NCI-H2171 (cell line): ENCODE data around the gene NEK11.

Experiments
- DNase-seq: peaks from one replicate; lab custom pipeline; 2025; lab: John Stamatoyannopoulos, UW

The NEK11 gene, protein sequence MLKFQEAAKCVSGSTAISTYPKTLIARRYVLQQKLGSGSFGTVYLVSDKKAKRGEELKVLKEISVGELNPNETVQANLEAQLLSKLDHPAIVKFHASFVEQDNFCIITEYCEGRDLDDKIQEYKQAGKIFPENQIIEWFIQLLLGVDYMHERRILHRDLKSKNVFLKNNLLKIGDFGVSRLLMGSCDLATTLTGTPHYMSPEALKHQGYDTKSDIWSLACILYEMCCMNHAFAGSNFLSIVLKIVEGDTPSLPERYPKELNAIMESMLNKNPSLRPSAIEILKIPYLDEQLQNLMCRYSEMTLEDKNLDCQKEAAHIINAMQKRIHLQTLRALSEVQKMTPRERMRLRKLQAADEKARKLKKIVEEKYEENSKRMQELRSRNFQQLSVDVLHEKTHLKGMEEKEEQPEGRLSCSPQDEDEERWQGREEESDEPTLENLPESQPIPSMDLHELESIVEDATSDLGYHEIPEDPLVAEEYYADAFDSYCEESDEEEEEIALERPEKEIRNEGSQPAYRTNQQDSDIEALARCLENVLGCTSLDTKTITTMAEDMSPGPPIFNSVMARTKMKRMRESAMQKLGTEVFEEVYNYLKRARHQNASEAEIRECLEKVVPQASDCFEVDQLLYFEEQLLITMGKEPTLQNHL

GRCh38 chr3:131026321-131027151 is at the start of gene NEK11, which contains the start of gene ASTE1:
Gene NEK11, plus strand, starts transcription at chr3:131026877. Its CDS starts 2,832 bp downstream, at chr3:131029709.
Gene ASTE1, minus strand, starts transcription at chr3:131026825. Its CDS starts 1,519 bp downstream, at chr3:131025306.
- peak; percentile 89 for DNase-seq

DNA sequence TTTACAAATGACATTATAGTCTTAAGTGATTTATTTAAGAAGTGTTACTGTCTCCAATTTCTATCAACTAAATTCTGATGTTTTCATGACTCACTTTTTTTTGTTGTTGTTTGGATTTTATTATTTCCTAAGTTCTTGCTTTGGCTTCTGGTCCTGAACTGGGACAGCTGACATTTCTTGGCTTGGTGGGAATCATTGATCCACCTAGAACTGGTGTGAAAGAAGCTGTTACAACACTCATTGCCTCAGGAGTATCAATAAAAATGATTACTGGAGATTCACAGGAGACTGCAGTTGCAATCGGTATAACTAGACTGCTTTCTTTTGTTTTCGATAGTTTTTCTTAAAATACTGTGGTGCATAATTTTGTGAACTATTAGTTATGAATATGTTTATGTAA is 47.6 kb upstream of the NEK11 start:
- DNase-seq, result no peak

DNA sequence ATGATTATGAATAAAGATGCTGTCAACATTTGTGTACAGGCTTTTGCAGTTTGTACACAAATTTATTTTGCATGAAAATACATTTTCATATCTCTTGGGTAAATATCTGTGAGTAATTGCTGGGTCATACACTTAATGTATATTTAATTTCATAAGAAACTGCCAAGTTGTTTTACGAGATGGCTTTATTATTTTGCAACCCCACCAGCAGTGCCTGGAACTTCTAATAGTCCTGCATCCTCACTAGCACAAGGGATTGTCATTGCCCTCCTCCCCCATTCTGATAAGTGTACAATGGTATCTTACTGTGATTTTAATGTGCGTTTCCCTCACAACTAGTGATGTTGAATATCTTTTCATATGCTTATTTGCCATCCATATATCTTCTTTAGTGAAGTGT is 45.2 kb upstream of the NEK11 start:
- DNase-seq, result no peak

GRCh38 chr3:130990282-130990681 is 36.4 kb upstream of the NEK11 start:
- no peak for DNase-seq

GRCh38 chr3:130991126-130991525 is 35.6 kb upstream of the NEK11 start:
- no peak for DNase-seq

DNA sequence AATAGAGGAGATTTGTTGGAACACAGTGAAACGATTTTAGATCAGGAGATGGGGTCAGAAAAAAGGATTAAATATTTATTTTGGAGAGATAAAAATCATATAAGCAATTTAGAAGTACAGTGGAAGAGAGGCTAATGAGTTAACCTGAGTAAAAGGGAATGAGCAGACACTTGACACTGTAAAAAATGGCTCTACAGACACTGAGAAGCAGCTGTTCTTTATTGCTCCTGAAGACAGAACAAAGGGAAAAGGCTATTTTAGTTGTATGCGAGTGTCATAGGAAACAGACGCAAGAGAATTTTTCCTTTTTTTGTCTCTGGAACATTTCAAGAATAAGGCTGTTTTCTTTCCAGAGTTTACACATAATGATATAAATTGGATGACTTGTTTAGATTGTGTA is 34.3 kb upstream of the NEK11 start:
- no peak for DNase-seq

DNA sequence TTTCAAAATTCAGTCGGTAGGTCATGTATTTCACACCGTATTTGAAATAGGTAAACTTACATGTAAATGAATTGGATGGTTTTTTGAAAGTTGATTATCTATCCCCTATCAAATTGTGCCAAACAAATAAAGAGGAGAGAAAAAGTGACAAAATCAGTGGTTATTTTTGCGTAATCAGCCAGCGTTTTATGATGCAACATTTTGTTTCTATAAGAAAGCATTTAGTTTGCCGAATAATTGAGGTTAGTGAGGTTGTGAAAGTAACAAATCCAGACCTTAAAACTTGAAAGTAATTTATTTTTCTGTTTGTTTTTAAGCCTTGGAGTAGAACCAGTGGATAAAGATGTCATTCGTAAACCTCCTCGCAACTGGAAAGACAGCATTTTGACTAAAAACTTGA is 29.4 kb upstream of the NEK11 start:
- DNase-seq, result no peak

DNA sequence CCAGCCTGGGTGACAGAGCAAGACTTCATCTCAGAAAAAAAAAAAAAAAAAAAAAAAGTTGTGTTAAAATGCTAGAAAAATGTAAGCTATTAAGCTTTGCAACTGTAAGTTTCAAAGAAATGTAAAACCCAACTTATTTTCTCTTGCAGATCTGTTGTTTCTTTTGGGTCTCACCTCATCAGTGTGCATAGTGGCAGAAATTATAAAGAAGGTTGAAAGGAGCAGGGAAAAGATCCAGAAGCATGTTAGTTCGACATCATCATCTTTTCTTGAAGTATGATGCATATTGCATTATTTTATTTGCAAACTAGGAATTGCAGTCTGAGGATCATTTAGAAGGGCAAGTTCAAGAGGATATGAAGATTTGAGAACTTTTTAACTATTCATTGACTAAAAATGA is 25.6 kb upstream of the NEK11 start:
- no peak for DNase-seq

GRCh38 chr3:131004603-131005002 is 22.1 kb upstream of the NEK11 start:
- no peak for DNase-seq

GRCh38 chr3:131007256-131007655 is 19.4 kb upstream of the NEK11 start:
- DNase-seq, result no peak

GRCh38 chr3:131007782-131008181 is 18.9 kb upstream of the NEK11 start:
- no peak for DNase-seq

DNA sequence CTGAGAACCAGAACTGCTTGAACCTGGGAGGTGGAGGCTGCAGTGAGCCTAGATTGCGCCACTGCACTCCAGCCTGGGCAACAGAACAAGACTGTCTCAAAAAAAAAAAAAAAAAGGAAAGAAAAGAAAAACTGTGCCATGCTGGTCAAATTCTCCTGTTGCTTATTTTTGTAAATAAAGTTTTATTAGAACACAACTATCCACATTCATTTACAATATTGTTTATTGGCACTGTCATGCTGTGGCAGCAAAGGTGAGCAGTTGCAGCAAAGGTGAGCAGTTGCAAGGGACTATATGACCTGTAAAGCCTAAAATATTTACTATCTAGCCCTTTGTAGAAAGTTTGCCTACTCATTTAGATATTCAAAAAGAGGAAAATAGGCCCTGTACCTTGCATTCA is 18.4 kb upstream of the NEK11 start:
- no peak for DNase-seq

DNA sequence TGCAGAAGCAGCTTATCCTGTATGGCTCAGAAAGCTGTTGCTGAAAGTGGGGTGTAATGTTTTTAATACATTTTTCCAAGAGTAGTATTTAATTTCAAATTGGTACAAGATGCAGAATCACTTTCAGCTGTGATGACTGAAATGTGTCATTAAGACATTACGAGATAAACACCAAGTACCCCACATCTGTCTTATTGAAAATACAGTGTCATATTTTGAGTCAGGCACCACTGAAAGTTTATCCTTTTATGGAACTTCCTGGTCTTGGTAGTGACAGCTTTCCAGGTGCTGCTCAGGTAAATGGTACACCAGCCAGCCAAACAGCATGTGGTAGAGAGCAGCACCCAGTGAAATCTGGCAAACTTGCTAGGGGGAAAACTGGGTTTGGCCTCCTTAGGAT is 17.0 kb upstream of the NEK11 start:
- no peak for DNase-seq

GRCh38 chr3:131018970-131019369 is 7.7 kb upstream of the NEK11 start:
- no peak for DNase-seq

- no peak for DNase-seq
Measured at GRCh38 chr3:131020122-131020693, 6.5 kb upstream of the NEK11 start.

GRCh38 chr3:131025539-131025938 is 1.1 kb upstream of the NEK11 start:
- no peak for DNase-seq

- no peak for DNase-seq
Measured at GRCh38 chr3:131028844-131029243, 2.2 kb downstream of the NEK11 start.

- no peak for DNase-seq
Measured at GRCh38 chr3:131031660-131032059, 5.0 kb downstream of the NEK11 start.

DNA sequence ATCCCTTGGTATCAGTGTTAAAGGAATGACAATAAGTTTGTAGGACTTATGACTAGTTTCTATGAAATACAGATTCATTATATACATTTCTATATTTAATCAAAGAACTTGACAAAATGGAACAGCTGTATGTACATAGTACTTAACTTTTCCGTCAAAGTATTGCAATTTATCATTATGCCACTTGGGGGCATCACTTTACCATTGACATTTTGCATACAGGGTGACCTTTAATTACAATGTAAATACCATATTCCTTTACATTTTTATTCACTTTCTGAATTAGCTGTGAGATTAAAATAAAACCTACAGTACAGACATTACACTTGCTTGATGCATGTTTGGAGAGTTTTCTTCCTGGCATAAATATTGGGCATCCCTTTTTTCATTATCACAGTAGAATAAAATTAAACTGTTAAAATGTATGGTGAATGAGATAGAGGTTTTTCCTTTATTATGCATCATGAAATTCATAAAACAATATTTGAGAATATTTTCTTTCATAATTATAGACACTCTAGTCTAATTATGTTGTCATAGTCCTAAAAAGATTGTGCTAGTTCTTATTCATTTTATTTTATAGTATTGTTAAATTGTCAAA is 6.9 kb downstream of the NEK11 start:
- DNase-seq, result peak; percentile 18

- no peak for DNase-seq
Measured at GRCh38 chr3:131036200-131036816, 9.6 kb downstream of the NEK11 start.

DNA sequence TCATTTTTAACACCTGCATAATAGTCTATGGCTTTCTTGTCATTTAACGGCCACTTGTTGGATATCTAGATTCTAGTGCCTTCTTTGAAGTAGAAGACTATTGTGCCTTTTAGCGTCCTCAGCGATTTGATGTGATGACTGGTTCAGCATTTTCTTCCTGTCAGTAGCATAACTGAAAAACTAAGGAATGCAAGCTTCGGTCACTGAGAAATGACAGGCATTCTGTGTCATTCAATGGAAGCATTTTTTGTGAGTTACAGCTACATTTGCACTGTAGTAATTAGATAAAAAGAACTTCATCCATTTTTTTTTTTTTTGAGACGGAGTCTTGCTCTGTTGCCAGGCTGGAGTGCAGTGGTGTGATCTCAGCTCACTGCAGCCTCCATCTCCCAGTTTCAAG is 10.3 kb downstream of the NEK11 start:
- DNase-seq, result no peak
